Nephron (organoid): ENCODE results near the gene AGAP3.

Experiments
- H3K27ac Mint-ChIP-seq, 3 experiments: 2 replicates each; pipeline ENCODE4 v1.8.0; 2020; ENCODE audit warnings: mixed read lengths in 3 of 3, mild to moderate bottlenecking in 2 of 3, moderate library complexity in 1 of 3
- H3K27me3 Mint-ChIP-seq: 2 replicates; pipeline ENCODE4 v1.8.0; 2021; ENCODE audit warnings: low read depth, mild to moderate bottlenecking, moderate library complexity, mixed read lengths
- H3K36me3 Mint-ChIP-seq: 2 replicates; pipeline ENCODE4 v1.8.0; 2020; ENCODE audit warnings: low read depth, mixed read lengths
- H3K4me1 Mint-ChIP-seq: 2 replicates; pipeline ENCODE4 v1.8.0; 2020; ENCODE audit warnings: mixed read lengths
- H3K4me3 Mint-ChIP-seq, 3 experiments: 2 replicates each; pipeline ENCODE4 v1.8.0; 2020; ENCODE audit warnings: mild to moderate bottlenecking in 3 of 3, mixed read lengths in 3 of 3, moderate library complexity in 2 of 3
- H3K9me3 Mint-ChIP-seq: 2 replicates; pipeline ENCODE4 v1.8.0; 2020; ENCODE audit warnings: mixed read lengths
- CTCF ChIP-seq, 3 experiments: fragments of 200-600 bp; sonication (generic); IDR thresholded peaks; one replicate each; pipeline ENCODE4 v1.5.0; 2021; ENCODE audit warnings: antibody characterized with exemption in 3 of 3; ENCODE audit not compliant: unreplicated experiment in 3 of 3

AGAP3 gene

GRCh38 chr7:151141311-151141854, 55.1 kb downstream of the AGAP3 start:
- H3K36me3 Mint-ChIP-seq, result peaks cover 44% of the 10 kb centered on the region
- H3K27me3 Mint-ChIP-seq, result no peaks in the 10 kb centered on the region
- H3K4me3 Mint-ChIP-seq, result no peak overlapping the region
- no peaks in the 10 kb centered on the region for H3K9me3 Mint-ChIP-seq
- H3K4me1 Mint-ChIP-seq, result peaks cover 25% of the 10 kb centered on the region
- H3K27ac Mint-ChIP-seq, result no peak overlapping the region
- TF ChIP-seq CTCF (IDR thresholded peaks at IDR 0.05; ENCODE audit: unreplicated experiment in 3 of 3), result no peak

- TF ChIP-seq CTCF (IDR thresholded peaks at IDR 0.05; ENCODE audit: unreplicated experiment in 3 of 3), result no peak
- no peaks in the 10 kb centered on the region for H3K9me3 Mint-ChIP-seq
- peaks cover 40% of the 10 kb centered on the region for H3K36me3 Mint-ChIP-seq
- peaks cover 22% of the 10 kb centered on the region for H3K4me1 Mint-ChIP-seq
- no peak overlapping the region for H3K27ac Mint-ChIP-seq
- H3K27me3 Mint-ChIP-seq, result no peaks in the 10 kb centered on the region
- H3K4me3 Mint-ChIP-seq, result no peak overlapping the region
Observed at GRCh38 chr7:151141855-151142685, 55.8 kb downstream of the AGAP3 start.

- no peaks in the 10 kb centered on the region for H3K9me3 Mint-ChIP-seq
- TF ChIP-seq CTCF (IDR thresholded peaks at IDR 0.05; ENCODE audit: unreplicated experiment in 3 of 3), result no peak
- no peak overlapping the region for H3K4me3 Mint-ChIP-seq
- no peak overlapping the region for H3K27ac Mint-ChIP-seq
- H3K36me3 Mint-ChIP-seq, result peaks cover 40% of the 10 kb centered on the region
- H3K27me3 Mint-ChIP-seq, result no peaks in the 10 kb centered on the region
- H3K4me1 Mint-ChIP-seq, result peaks cover 22% of the 10 kb centered on the region
Observed at GRCh38 chr7:151142686-151143040, 56.4 kb downstream of the AGAP3 start.

GRCh38 chr7:151143261-151144015, 57.2 kb downstream of the AGAP3 start:
- Mint-ChIP-seq H3K36me3 (peaks cover 40% of the 10 kb centered on the region), H3K4me3 (no peak overlapping the region), H3K27me3 (no peaks in the 10 kb centered on the region), H3K4me1 (peaks cover 22% of the 10 kb centered on the region), H3K27ac (no peak overlapping the region), H3K9me3 (no peaks in the 10 kb centered on the region)
- TF ChIP-seq CTCF (IDR thresholded peaks at IDR 0.05; ENCODE audit: unreplicated experiment in 3 of 3), result no peak

- TF ChIP-seq CTCF (IDR thresholded peaks at IDR 0.05; ENCODE audit: unreplicated experiment in 3 of 3), result no peak
- Mint-ChIP-seq H3K27me3 (peaks cover 3% of the 10 kb centered on the region), H3K9me3 (no peaks in the 10 kb centered on the region), H3K4me3 (no peak overlapping the region), H3K27ac (no peak overlapping the region), H3K36me3 (peaks cover 32% of the 10 kb centered on the region), H3K4me1 (peaks cover 13% of the 10 kb centered on the region)
Observed at GRCh38 chr7:151144387-151144786, 58.1 kb downstream of the AGAP3 start.
